Measurements from ENCODE around the gene MAGEA11. TPM values are rescaled to one million over a fixed set of nuclear protein-coding genes. Genes with fewer than 3 reads are reported as not detected.

Gene MAGEA11
- total RNA-seq, 2 donors from 2014 or later: 5.6 TPM; not detected in 1

DNA sequence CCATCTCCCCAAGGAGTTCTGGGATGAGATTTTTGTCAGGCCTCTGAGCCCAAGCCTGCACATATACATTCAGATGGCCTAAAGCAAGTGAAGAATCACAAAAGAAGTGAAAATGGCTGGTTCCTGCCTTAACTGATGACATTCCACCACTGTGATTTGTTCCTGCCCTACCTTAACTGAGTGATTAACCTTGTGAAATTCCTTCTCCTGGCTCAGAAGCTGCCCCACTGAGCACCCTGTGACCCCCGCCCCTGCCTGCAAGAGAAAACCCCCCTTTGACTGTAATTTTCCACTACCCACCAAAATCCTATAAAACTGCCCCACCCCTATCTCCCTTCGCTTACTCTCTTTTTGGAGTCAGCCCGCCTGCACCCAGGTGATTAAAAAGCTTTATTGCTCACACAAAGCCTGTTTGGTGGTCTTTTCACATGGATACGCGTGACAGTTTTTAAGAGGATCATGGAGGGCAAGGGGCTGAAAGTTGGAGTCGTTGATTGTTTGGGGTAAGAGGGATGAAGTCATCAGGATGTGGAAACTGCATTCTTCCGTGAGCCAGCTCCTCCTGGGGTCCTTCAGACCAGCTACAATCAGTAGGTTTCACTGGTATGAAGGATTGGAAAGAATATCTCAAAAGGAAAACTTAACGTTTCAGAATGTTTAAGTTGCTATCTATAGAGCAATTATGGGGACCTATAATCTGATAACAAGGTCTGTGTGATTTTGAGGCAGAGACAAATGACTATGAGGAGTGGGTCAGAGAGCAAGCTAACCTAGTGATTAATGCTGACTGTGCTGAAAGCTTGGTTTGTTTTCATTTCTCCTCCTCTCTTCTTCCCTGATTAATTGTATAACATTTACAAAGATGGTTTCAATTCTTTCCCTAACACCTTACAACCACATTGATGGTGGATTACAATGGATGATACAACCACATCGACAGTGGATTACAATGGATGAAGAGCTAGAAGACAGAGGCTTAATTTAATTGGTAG is 28.6 kb upstream of the MAGEA11 start:
- intact Hi-C loops (cut with DNase I): no loop called here
- no peak overlapping the region for H3K4me3 ChIP-seq
- H3K36me3 ChIP-seq: no peaks in the 10 kb centered on the region
- DNase-seq (ENCODE audit: low spot score): no peak
- whole genome bisulfite sequencing: 52% methylated on average over 9 of the region's 9 CpGs
- no peak for TF ChIP-seq POLR2A (IDR thresholded peaks at IDR 0.05)
- no peak for TF ChIP-seq CTCF (IDR thresholded peaks at IDR 0.05)
- TF ChIP-seq POLR2AphosphoS5 (IDR thresholded peaks at IDR 0.05): no peak
- H3K27me3 ChIP-seq (replicated peaks; ENCODE audit: insufficient read depth): no peaks in the 10 kb centered on the region
- H3K27ac ChIP-seq: no peak overlapping the region
- H3K9me3 ChIP-seq: no peaks in the 10 kb centered on the region
- H3K4me1 ChIP-seq (replicated peaks): no peaks in the 10 kb centered on the region

DNA sequence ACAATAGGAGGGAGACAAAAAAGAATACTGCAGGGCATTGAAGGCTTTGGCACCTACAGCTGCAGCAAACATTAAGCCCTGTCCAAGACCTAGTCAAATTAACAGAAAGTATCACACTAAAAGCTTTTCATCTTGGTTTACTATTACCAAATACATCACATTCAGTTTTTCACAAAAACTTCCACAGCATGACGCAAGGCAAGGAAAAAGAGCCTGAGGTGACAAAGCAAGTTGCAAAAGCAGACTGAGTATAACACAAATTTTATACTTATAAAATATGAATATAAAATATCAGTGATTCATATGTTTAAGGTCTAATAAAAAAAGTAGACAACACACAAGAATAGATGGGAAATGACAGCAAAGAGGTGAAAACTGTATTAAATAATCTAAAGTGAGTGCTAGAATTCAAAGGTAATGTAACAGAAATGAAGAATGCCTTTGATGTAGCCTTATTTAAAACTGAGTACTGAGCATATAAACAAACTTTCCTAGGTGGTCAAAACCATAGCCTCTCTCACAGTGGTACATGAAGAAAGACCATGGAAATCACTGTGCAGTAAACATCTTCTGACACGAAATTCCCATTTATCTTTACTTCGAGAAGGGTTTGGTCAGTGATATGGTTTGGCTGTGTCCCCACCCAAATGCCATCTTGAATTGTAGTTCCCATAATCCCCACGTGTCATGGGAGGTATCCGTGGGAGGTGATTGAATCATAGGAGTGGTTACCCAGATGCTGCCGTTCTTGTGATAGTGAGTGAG is 27.7 kb upstream of the MAGEA11 start:
- no peak for TF ChIP-seq CTCF (IDR thresholded peaks at IDR 0.05)
- no peak for TF ChIP-seq POLR2A (IDR thresholded peaks at IDR 0.05)
- no peak for TF ChIP-seq POLR2AphosphoS5 (IDR thresholded peaks at IDR 0.05)
- no peak overlapping the region for H3K27ac ChIP-seq
- no peaks in the 10 kb centered on the region for H3K9me3 ChIP-seq
- H3K27me3 ChIP-seq (replicated peaks; ENCODE audit: insufficient read depth): no peaks in the 10 kb centered on the region
- intact Hi-C loops (cut with DNase I): no loop called here
- no peak overlapping the region for H3K4me3 ChIP-seq
- DNase-seq (ENCODE audit: low spot score): no peak
- no peaks in the 10 kb centered on the region for H3K36me3 ChIP-seq
- WGBS: 88% methylated on average over 4 of the region's 6 CpGs
- H3K4me1 ChIP-seq (replicated peaks): no peaks in the 10 kb centered on the region

DNA sequence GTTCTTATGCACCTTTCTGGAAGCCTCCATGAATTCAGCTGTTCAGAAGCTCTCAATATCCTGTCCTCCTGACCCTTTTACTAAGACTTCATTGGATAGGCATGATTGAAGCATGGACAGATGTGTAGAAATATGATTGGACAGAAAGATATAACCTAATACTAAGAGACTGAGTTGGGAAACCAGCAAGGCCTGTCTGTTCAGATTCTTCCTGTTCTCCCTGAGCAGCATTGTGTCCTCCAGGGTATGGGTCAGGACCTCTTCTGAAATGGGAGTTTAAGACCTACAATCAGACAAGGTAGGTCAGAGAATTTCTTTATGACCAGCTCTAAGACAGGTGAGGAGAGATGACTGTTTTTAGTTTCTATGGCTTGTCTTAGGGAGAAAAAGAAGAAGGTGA is 23.9 kb upstream of the MAGEA11 start:
- DNase-seq (ENCODE audit: low spot score): no peak
- intact Hi-C loops (cut with DNase I): no loop called here
- no peaks in the 10 kb centered on the region for H3K4me1 ChIP-seq (replicated peaks)
- no peak overlapping the region for H3K27ac ChIP-seq
- TF ChIP-seq CTCF (IDR thresholded peaks at IDR 0.05): no peak
- no peak for TF ChIP-seq POLR2AphosphoS5 (IDR thresholded peaks at IDR 0.05)
- H3K27me3 ChIP-seq (replicated peaks; ENCODE audit: insufficient read depth): no peaks in the 10 kb centered on the region
- no peaks in the 10 kb centered on the region for H3K9me3 ChIP-seq
- no peak overlapping the region for H3K4me3 ChIP-seq
- H3K36me3 ChIP-seq: no peaks in the 10 kb centered on the region

- no peak overlapping the region for H3K27ac ChIP-seq
- H3K4me1 ChIP-seq (replicated peaks): no peaks in the 10 kb centered on the region
- WGBS: 94% methylated on average over 1 of the region's 1 CpG
- no peak overlapping the region for H3K4me3 ChIP-seq
- H3K9me3 ChIP-seq: no peaks in the 10 kb centered on the region
- no peak for DNase-seq (ENCODE audit: low spot score)
- no peak for TF ChIP-seq POLR2AphosphoS5 (IDR thresholded peaks at IDR 0.05)
- TF ChIP-seq CTCF (IDR thresholded peaks at IDR 0.05): no peak
- TF ChIP-seq POLR2A (IDR thresholded peaks at IDR 0.05): no peak
- intact Hi-C loops (cut with DNase I): no loop called here
- H3K36me3 ChIP-seq: no peaks in the 10 kb centered on the region
- H3K27me3 ChIP-seq (replicated peaks; ENCODE audit: insufficient read depth): no peaks in the 10 kb centered on the region
Observed at GRCh38 chrX:149688552-149688951, 23.3 kb upstream of the MAGEA11 start.

All from prostate gland (tissue), 2 donors.